ENCODE results near the gene PLCD3. TPM values are rescaled to one million over a fixed set of nuclear protein-coding genes. Genes with fewer than 3 reads are reported as not detected.

PLCD3 gene
- total and polyA plus RNA-seq, 2 of the 8 experiments (the other 6 are each of a cell fraction or from before 2014, with no cell fraction given) = 26.5 to 48.1 TPM

GRCh38 chr17:45131616-45132319 is 547 bp downstream of the PLCD3 start (continued):
- TF ChIP-seq TAF7 (optimal IDR thresholded peaks at IDR 0.05; ENCODE audit: borderline replicate concordance, low read depth, low read length) (no peak), SRF (IDR thresholded peaks at IDR 0.05; ENCODE audit: low read depth, low read length) (no peak), E2F6 (IDR thresholded peaks at IDR 0.05) (no peak), KDM1A (IDR thresholded peaks at IDR 0.05; ENCODE audit: borderline replicate concordance, low read length) (peak; percentile 73), RBBP5 (IDR thresholded peaks at IDR 0.05; ENCODE audit: borderline replicate concordance, low read depth, low read length) (no peak), PHF8 (conservative IDR thresholded peaks at IDR 0.05; ENCODE audit: low read depth, low read length) (no peak; the same call in 1 of the 2 replicates), CBX8 (IDR thresholded peaks at IDR 0.05; ENCODE audit: borderline replicate concordance, low read depth, low read length) (no peak), BACH1 (IDR thresholded peaks at IDR 0.05; ENCODE audit: low read length) (no peak), GABPA (IDR thresholded peaks at IDR 0.05; ENCODE audit: borderline replicate concordance, insufficient read depth, low read length) (peak; percentile 40; the same call in 1 of the 2 replicates), CEBPB (IDR thresholded peaks at IDR 0.05; ENCODE audit: low read depth, low read length) (no peak), CHD1 (IDR thresholded peaks at IDR 0.05; ENCODE audit: low read depth, low read length) (no peak), POLR2AphosphoS5 (IDR thresholded peaks at IDR 0.05; ENCODE audit: low read depth, low read length) (no peak), FOSL1 (IDR thresholded peaks at IDR 0.05; ENCODE audit: insufficient read depth, low read depth, low read length) (no peak), ZNF274 (IDR thresholded peaks at IDR 0.05; ENCODE audit: borderline replicate concordance, extremely low read depth, low read length) (no peak), YY1 (IDR thresholded peaks at IDR 0.05; ENCODE audit: low read depth, low read length) (peak; percentile 52; the same call in 1 of the 2 replicates), SUZ12 (IDR thresholded peaks at IDR 0.05; ENCODE audit: low read length) (no peak), SIN3A (conservative IDR thresholded peaks at IDR 0.05 in 1 of 2, IDR thresholded peaks at IDR 0.05 in 1 of 2; ENCODE audit: low read depth in 1 of 2, low read length in 2 of 2) (no peak), BRCA1 (IDR thresholded peaks at IDR 0.05; ENCODE audit: low read depth, low read length) (no peak), RAD21 (IDR thresholded peaks at IDR 0.05 in 1 of 2, conservative IDR thresholded peaks at IDR 0.05 in 1 of 2; ENCODE audit: low read depth in 2 of 2, low read length in 2 of 2) (peak; percentile 54 to 70; a peak in 3 of 4 replicates), RFX5 (IDR thresholded peaks at IDR 0.05; ENCODE audit: borderline replicate concordance, low read depth, low read length) (no peak), CTCF (IDR thresholded peaks at IDR 0.05; ENCODE audit: control extremely low read depth in 1 of 3, insufficient read depth in 1 of 3, low read depth in 1 of 3, low read length in 3 of 3) (peak; percentile 57 to 81 (median 68))
